SKM-1 treated with dmso at 0.1 percent for 144 hours (cell line): ENCODE measurements around the gene LHFPL3.
"Not testable (repeated sequence)": the region's sequence is repeated elsewhere in the genome, so short reads cannot be mapped to it uniquely, and the experiment has no call there.

Experiments used
- DNase-seq: peaks from one replicate; lab custom pipeline; 2025; ENCODE audit not compliant: unreplicated experiment; lab: John Stamatoyannopoulos, UW

LHFPL3 gene

GRCh38 chr7:104328296-104328969 lies at the start of gene LHFPL3:
LHFPL3 (plus strand) TSS chr7:104328603.
- DNase-seq = no peak

DNA sequence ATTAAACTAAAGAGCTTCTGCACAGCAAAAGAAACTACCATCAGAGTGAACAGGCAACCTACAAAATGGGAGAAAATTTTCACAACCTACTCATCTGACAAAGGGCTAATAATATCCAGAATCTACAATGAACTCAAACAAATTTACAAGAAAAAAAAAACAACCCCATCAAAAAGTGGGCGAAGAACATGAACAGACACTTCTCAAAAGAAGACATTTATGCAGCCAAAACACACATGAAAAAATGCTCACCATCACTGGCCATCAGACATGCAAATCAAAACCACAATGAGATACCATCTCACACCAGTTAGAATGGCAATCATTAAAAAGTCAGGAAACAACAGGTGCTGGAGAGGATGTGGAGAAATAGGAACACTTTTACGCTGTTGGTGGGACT lies 46.7 kb upstream of the LHFPL3 start:
- not testable (repeated sequence) for DNase-seq

- no peak for DNase-seq
Observed at GRCh38 chr7:104286839-104287238, 41.6 kb upstream of the LHFPL3 start.

- DNase-seq = no peak
Observed at GRCh38 chr7:104288137-104288536, 40.3 kb upstream of the LHFPL3 start.

DNA sequence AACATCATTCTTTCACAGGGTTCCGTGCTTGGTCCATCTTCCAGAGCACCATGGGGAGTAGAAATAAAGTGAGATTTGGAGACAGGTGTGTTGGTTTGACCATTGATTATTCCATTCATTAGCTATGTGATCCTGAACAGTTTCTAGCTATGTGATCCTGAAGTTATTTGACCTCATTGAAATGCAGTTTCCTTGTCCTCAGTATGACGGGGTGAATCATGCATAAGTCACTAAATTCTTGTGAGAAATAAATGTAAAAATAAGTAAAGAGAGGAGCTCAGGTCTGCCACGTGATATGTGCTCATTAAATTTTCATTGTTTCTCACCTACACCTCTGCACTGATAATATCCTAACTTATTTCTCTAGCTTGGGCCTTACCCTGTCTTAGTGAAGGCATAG lies 34.1 kb upstream of the LHFPL3 start:
- no peak for DNase-seq

- no peak for DNase-seq
Observed at GRCh38 chr7:104296266-104296665, 32.1 kb upstream of the LHFPL3 start.

- DNase-seq = no peak
Observed at GRCh38 chr7:104296900-104297299, 31.5 kb upstream of the LHFPL3 start.

DNA sequence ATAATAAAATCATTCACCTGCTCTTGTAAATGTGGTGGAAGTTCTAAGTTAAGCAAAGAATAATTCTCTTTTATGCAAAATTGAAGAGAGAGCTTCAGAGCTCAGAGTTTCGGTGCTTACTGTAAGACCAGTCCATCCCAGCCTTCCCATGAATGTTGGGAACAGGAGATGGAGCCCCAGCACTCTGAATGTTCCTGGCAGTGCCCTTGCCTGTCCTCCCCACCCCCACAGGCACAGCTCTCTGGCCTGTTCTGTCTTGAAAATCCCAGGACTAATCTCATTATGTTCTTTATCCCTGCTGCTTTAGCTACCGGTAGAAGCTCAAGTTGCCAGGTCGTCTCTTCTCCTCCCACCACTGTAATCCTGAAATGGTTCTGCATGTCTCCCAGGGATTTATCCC lies 29.1 kb upstream of the LHFPL3 start:
- DNase-seq = no peak

DNA sequence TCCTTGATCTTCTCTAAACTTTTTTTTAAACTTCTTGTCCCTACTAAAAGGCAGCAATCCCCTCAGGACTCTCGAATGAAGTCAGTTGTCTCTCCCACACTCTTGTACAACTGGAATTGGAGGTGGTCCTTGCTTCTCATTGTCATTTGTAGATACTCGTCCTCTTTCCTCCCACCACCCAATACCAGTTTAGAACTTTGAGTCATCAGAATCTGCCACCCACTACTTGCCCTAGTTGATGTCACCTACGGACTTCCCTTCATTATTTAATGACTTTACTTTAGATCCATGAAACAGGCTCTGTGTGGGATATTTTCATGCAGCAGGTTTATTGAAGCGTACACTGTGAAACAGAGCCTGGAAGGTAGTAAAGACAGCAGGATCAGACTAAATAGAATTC lies 28.6 kb upstream of the LHFPL3 start:
- DNase-seq = no peak

GRCh38 chr7:104306793-104307192 lies 21.6 kb upstream of the LHFPL3 start:
- DNase-seq = no peak

GRCh38 chr7:104317948-104318629 lies 10.3 kb upstream of the LHFPL3 start:
- DNase-seq = no peak

GRCh38 chr7:104327534-104327933 lies 869 bp upstream of the LHFPL3 start:
- no peak for DNase-seq

DNA sequence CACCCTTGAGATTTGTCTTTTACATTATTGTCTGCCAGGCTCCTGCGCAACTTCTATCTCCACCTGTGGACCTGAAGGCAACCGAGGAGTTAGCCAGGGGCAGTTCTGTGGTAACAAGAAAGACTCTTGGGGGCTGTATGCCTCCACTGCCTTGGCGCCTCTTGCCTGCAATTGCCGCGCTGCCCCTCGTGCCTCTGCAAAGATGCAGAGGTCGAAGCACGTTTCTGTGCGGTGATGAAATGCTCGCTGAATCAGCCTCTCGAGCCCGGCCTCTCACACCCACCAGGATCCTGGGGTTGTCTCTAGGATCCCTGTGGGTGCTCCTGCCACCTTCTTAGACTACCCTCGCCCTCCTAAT lies 486 bp upstream of the LHFPL3 start:
- DNase-seq = no peak

DNA sequence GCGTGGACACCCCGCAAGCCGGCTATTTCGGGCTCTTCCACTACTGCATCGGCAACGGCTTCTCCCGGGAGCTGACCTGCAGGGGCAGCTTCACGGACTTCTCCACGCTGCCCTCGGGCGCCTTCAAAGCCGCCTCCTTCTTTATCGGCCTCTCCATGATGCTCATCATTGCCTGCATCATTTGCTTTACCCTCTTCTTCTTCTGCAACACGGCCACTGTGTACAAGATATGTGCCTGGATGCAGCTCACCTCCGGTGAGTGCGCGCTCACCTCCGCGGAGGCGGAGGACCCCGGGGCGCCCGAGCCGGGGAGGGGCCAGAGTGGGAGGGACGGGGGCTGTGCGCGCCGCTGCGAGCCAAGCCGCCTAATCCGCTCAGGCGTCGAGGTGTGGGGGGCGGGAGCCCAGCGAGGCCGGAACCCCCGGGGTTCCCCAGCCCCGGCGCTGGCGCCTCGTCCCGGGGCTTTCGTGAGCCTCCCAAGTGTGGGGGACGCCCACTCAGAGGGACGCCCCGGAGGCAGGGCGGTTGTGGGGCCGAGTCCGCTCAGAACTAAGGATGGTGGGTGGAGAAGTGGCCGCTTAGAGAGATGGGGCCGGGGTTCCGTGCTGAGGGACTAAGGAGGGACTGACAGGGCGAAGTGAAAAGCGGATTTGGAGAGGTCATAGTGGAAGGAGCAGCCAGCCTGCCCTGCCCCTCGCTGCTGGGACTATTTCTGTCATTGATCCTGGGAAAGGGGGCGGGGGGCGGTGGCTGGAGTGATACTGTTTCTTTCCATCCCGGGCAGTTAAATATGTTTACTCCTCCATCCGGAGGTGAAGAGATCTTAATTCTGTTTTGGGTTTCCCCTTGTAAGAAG lies 795 bp downstream of the LHFPL3 start:
- DNase-seq = no peak

DNA sequence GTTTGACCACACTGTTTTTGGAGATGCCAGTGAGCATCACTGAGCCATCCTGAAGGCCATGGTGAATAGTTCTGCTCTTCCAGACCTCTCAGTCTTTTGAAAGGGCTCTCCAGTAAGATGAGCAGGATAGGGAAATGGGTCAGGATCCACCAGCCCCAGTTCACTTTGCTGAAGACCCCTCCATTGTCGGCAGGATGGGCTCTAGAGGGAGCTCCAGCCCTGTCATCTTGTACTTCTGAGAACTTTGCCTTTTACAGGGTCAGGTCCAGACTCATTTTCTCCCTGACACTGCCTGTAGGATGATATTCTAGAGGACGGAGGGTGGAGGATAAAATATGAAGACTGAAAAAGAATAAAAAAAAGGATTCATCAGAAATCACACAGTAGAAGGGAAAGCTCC lies 13.1 kb downstream of the LHFPL3 start:
- no peak for DNase-seq

DNA sequence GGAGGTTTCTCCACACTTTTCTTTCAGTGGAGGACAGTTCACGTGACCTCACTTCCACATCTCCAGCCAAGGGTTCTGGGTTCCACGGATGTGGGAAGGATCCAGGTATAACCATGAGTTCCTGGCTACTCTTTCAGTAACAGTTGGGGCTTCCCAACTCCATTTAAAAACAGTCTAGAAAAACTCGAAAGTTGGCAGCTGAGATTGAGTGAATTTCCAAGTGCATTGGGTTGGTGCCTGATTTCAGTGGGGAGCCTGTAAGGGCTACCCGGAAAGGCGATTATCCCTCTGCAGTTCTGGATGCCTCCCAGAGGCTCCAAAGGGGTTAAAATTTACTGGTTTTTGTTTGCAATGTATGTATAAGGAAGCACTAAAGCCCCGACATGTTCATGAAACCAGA lies 24.3 kb downstream of the LHFPL3 start:
- DNase-seq = no peak

DNA sequence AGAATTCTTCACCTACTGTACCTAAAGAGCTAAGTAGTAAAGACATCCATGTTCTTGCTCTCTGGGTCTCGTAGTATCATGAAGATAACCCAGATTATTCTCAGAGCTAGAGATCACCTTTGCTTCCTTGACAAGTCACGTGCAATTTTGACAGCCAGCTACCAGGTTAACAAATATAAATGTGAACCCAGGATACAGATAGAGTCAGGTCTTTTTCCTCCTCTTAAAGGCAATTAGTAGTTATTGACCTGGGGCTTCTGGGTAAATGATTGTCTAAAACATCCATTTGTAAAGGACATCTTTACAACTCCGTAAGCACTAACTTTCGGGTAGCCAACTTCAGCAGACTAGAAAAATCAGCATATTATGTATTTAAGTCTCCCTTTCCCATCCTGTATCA lies 28.8 kb downstream of the LHFPL3 start:
- DNase-seq = no peak

DNA sequence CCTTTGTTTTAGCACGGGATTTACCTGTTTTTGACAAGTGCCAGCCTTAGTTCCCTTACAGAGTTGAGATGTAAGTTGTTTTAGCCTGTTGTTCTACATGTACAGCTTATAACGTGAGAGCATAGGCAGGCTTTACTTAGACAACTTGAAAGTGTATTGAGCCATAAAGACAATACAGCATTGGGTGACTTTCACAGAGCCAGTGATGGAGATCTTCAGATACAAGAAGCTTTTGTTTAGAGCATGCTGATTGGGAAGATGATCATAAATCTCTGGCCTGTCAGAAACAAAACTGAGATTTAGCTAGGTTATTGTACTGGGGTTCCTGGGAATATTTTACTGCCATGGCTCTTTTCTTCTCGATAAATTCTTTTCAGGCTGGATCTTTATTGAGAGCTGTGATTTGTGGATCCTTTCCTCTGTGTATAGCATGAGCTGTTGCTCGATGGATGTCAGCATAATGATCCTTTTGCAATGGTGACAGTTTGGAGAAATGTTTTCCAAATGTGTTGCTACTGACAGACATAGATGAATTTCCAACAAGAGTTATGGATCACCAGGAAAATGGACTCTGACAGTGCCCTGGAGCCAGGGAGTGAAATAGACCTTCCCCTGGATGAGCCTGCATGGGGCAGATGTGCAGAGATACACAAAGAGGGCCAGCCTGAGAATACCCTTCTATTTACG lies 30.2 kb downstream of the LHFPL3 start:
- DNase-seq = no peak

DNA sequence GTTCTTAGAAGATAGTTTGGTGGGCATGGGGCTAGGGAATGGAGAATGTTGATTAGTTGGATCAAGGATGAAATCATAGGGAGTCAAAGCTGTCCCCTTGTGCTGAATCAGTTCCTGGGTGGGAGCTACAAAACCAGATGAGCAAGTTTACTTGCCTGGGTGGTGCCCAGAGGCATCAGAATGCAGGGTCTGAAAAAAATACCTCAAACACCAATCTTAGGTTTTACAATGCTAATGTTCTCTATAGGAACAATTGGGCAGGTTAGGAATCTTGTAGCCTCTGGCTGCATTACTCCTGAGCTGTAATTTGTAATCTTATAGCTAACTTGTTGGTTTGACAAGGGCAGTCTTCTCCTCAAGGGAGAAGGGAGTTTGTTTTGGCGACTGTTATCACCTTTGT lies 34.4 kb downstream of the LHFPL3 start:
- no peak for DNase-seq

- no peak for DNase-seq
Observed at GRCh38 chr7:104363355-104363754, 35.0 kb downstream of the LHFPL3 start.

GRCh38 chr7:104366390-104366789 lies 38.0 kb downstream of the LHFPL3 start:
- DNase-seq = no peak
